Measurements from ENCODE around the gene DNAJB11. TPM values are rescaled to one million over a fixed set of nuclear protein-coding genes. Genes with fewer than 3 reads are reported as not detected.
"Not testable (repeated sequence)": the region's sequence is repeated elsewhere in the genome, so short reads cannot be mapped to it uniquely, and the experiment has no call there.

The DNAJB11 gene
- total and polyA plus RNA-seq, 2 donors (not counting 1 experiment from before 2014, with no cell fraction given): 17.9 to 27.7 TPM

DNA sequence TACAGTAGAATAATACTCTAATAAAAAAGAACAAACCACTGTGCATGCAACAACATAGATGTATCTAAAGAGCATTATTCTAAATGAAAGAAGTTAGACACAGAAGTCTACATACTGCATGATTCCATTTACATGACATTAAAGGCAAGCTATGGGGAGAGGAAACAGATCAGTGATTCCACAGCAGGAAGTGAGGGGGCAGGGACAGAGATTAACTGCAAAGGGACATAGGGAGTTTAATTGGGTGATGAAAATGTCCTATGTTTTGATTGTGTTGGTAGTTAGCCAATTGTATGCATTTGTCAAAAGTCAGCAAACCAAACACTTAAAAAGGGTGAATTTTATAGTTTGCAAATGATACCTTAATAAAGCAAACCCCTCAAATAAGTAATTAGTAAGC is 40.1 kb upstream of the DNAJB11 start:
- Histone ChIP-seq H3K27ac (ENCODE audit: low read length in 2 of 2) (no peak overlapping the region), H3K4me1 (ENCODE audit: control insufficient read depth in 2 of 2, insufficient read depth in 2 of 2, low read length in 2 of 2) (peaks cover 79 to 85% of the 10 kb centered on the region in 2 donors), H3K27me3 (replicated peaks in 1 of 4; ENCODE audit: control extremely low read depth in 1 of 4, control insufficient read depth in 3 of 4, insufficient read depth in 4 of 4, low read length in 3 of 4) (peaks cover 0 to 2% (median 0%) of the 10 kb centered on the region in 4 experiments), H4K20me1 (ENCODE audit: control insufficient read depth, insufficient read depth, low read length, poor library complexity, severe bottlenecking) (no peaks in the 10 kb centered on the region), H3K4me3 (ENCODE audit: control extremely low read depth in 1 of 5, extremely low read depth in 1 of 5, insufficient read depth in 1 of 5, low read depth in 2 of 5, low read length in 4 of 5) (no peak overlapping the region), H3K4me2 (replicated peaks; ENCODE audit: low read depth, low read length, poor library complexity, severe bottlenecking) (no peak overlapping the region), H2AFZ (ENCODE audit: insufficient read depth, low read depth, low read length, poor library complexity, severe bottlenecking) (no peak overlapping the region), H3K36me3 (replicated peaks in 1 of 2; ENCODE audit: control extremely low read depth in 1 of 2, control insufficient read depth in 1 of 2, extremely low read depth in 1 of 2, insufficient read depth in 2 of 2, low read length in 1 of 2) (no peaks in the 10 kb centered on the region), H3K9ac (ENCODE audit: low read length) (no peak overlapping the region), H3K9me3 (ENCODE audit: control extremely low read depth in 1 of 3, control insufficient read depth in 2 of 3, insufficient read depth in 1 of 3, low read length in 2 of 3) (peaks cover 0 to 5% (median 2%) of the 10 kb centered on the region in 3 donors), H3K79me2 (ENCODE audit: control insufficient read depth, insufficient read depth, low read length) (no peaks in the 10 kb centered on the region)
- no peak for TF ChIP-seq EZH2 (IDR thresholded peaks at IDR 0.05; ENCODE audit: borderline replicate concordance, insufficient read depth, low read depth, low read length, poor library complexity, severe bottlenecking)
- TF ChIP-seq, protein P1, sequence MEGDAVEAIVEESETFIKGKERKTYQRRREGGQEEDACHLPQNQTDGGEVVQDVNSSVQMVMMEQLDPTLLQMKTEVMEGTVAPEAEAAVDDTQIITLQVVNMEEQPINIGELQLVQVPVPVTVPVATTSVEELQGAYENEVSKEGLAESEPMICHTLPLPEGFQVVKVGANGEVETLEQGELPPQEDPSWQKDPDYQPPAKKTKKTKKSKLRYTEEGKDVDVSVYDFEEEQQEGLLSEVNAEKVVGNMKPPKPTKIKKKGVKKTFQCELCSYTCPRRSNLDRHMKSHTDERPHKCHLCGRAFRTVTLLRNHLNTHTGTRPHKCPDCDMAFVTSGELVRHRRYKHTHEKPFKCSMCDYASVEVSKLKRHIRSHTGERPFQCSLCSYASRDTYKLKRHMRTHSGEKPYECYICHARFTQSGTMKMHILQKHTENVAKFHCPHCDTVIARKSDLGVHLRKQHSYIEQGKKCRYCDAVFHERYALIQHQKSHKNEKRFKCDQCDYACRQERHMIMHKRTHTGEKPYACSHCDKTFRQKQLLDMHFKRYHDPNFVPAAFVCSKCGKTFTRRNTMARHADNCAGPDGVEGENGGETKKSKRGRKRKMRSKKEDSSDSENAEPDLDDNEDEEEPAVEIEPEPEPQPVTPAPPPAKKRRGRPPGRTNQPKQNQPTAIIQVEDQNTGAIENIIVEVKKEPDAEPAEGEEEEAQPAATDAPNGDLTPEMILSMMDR (IDR thresholded peaks at IDR 0.05): no peak
- no peak for DNase-seq
- no peaks in the 10 kb centered on the region for H3K27me3 Mint-ChIP-seq
- ChIA-PET CTCF (interaction anchor here (0.6 to 2.6 kb wide), 4 partner anchors 10 to 275 kb away, joined by 4 to 27 read pairs (median 4); no protein-coding TSS in a partner anchor), POLR2A (no interaction called here)
- peak overlapping the region; percentile 18 for H3K27ac Mint-ChIP-seq
- no peak overlapping the region for H3K4me3 Mint-ChIP-seq
- intact Hi-C loops (cut with micrococcal nuclease): loop anchor here (5.0 kb wide), 1 partner anchor 168 kb away; the partner anchor contains the start of gene DGKG
- ATAC-seq (ENCODE audit: low read depth): no peak
- no peaks in the 10 kb centered on the region for H3K9me3 Mint-ChIP-seq (ENCODE audit: insufficient read depth)
- peaks cover 90% of the 10 kb centered on the region for H3K4me1 Mint-ChIP-seq

DNA sequence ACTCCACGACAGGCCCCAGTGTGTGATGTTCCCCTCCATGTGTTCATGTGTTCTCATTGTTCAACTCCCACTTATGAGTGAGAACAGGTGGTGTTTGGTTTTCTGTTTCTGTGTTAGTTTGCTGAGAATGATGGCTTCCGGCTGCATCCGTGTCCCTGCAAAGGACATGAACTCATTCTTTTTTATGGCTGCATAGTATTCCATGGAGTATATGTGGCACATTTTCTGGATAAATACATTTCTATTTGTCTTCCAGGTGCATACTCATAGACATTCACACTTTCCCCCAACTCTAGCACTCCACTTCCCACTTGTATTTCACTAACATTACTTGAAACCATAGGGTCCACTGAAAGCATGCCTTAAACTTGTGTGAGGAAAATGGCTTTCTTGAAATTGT is 38.8 kb upstream of the DNAJB11 start:
- Histone ChIP-seq H3K4me2 (replicated peaks; ENCODE audit: low read depth, low read length, poor library complexity, severe bottlenecking) (peak overlapping the region; percentile 72), H3K4me1 (ENCODE audit: control insufficient read depth in 2 of 2, insufficient read depth in 2 of 2, low read length in 2 of 2) (peaks cover 72 to 73% of the 10 kb centered on the region in 2 donors), H3K27ac (ENCODE audit: low read length in 2 of 2) (peak overlapping the region in 1 of 2 donors; percentile 82)
- DNase-seq; POLR2A ChIA-PET; H3K9me3 ChIP-seq (ENCODE audit: control extremely low read depth in 1 of 3, control insufficient read depth in 2 of 3, insufficient read depth in 1 of 3, low read length in 2 of 3); H3K36me3 ChIP-seq (replicated peaks in 1 of 2; ENCODE audit: control extremely low read depth in 1 of 2, control insufficient read depth in 1 of 2, extremely low read depth in 1 of 2, insufficient read depth in 2 of 2, low read length in 1 of 2); H3K27me3 Mint-ChIP-seq; H3K9ac ChIP-seq (ENCODE audit: low read length); H3K79me2 ChIP-seq (ENCODE audit: control insufficient read depth, insufficient read depth, low read length); H4K20me1 ChIP-seq (ENCODE audit: control insufficient read depth, insufficient read depth, low read length, poor library complexity, severe bottlenecking); H3K4me3 Mint-ChIP-seq; ATAC-seq (ENCODE audit: low read depth); H3K27me3 ChIP-seq (replicated peaks in 1 of 4; ENCODE audit: control extremely low read depth in 1 of 4, control insufficient read depth in 3 of 4, insufficient read depth in 4 of 4, low read length in 3 of 4); H3K9me3 Mint-ChIP-seq (ENCODE audit: insufficient read depth); H2AFZ ChIP-seq (ENCODE audit: insufficient read depth, low read depth, low read length, poor library complexity, severe bottlenecking); H3K4me3 ChIP-seq (ENCODE audit: control extremely low read depth in 1 of 5, extremely low read depth in 1 of 5, insufficient read depth in 1 of 5, low read depth in 2 of 5, low read length in 4 of 5): not testable (repeated sequence)
- intact Hi-C loops (cut with micrococcal nuclease): loop anchor here (5.0 kb wide), 1 partner anchor 169 kb away; the partner anchor contains the start of gene DGKG
- WGBS (ENCODE audit: insufficient coverage): no CpG with 5 or more reads among the region's 3 CpGs
- CTCF ChIA-PET: interaction anchor here (1.5 to 13.9 kb wide), 2 partner anchors 9 to 274 kb away, joined by 6 to 559 read pairs; no protein-coding TSS in a partner anchor
- H3K27ac Mint-ChIP-seq: peak overlapping the region; percentile 94
- H3K4me1 Mint-ChIP-seq: peaks cover 85% of the 10 kb centered on the region

Measured in B cell (primary cell).